Liver (tissue), 9 donors: Measurements from ENCODE around the gene RAET1E. TPM values are rescaled to one million over a fixed set of nuclear protein-coding genes. Genes with fewer than 3 reads are reported as not detected.

Experiments
- DNase-seq: peaks from one replicate; pipeline ENCODE4 v3.0.0-alpha.2; 2017; ENCODE audit warnings: low spot score
- H3K27ac ChIP-seq, 2 donors: one replicate each; pipeline ENCODE4 v1.7.0; 2013; ENCODE audit warnings: inconsistent platforms in 2 of 2, low read length in 2 of 2, control low read depth in 1 of 2, low read depth in 1 of 2, mild to moderate bottlenecking in 1 of 2
- H3K27me3 ChIP-seq, 4 donors: one replicate each; pipeline versions ENCODE4 v1.6.1 to v1.7.0; 2013; ENCODE audit warnings: low read length in 3 of 4, inconsistent platforms in 1 of 4, mild to moderate bottlenecking in 1 of 4, moderate library complexity in 1 of 4; ENCODE audit not compliant: control insufficient read depth in 4 of 4, insufficient read depth in 4 of 4
- H3K36me3 ChIP-seq, 4 donors: one replicate each; pipeline versions ENCODE4 v1.6.1 to v1.7.0; 2013; ENCODE audit warnings: low read length in 3 of 4, mild to moderate bottlenecking in 3 of 4, low read depth in 1 of 4, moderate library complexity in 1 of 4; ENCODE audit not compliant: control insufficient read depth in 4 of 4, insufficient read depth in 3 of 4
- H3K4me1 ChIP-seq, 4 donors: one replicate each; pipeline versions ENCODE4 v1.6.1 to v1.7.0; 2013; ENCODE audit warnings: low read length in 3 of 4, mild to moderate bottlenecking in 3 of 4, moderate library complexity in 1 of 4; ENCODE audit not compliant: control insufficient read depth in 4 of 4, insufficient read depth in 4 of 4
- H3K4me3 ChIP-seq, 3 donors: one replicate each; pipeline versions ENCODE4 v1.6.1 to v1.7.0; 2013; ENCODE audit warnings: low read length in 3 of 3, control low read depth in 1 of 3, low read depth in 1 of 3, mild to moderate bottlenecking in 1 of 3
- H3K9ac ChIP-seq, 2 donors: one replicate each; pipeline ENCODE4 v1.7.0; 2013; ENCODE audit warnings: low read length in 2 of 2, mild to moderate bottlenecking in 2 of 2, moderate library complexity in 2 of 2, control low read depth in 1 of 2, low read depth in 1 of 2
- H3K9me3 ChIP-seq, 4 donors: one replicate each; pipeline versions ENCODE4 v1.6.1 to v1.7.0; 2013; ENCODE audit warnings: low read length in 3 of 4; ENCODE audit not compliant: control insufficient read depth in 4 of 4
- ATF3 ChIP-seq: IDR thresholded peaks from 2 replicates; pipeline ENCODE4 v1.6.1; 2016; ENCODE audit warnings: antibody characterized with exemption
- CTCF ChIP-seq: fragments of 150-350 bp; IDR thresholded peaks from 2 replicates; pipeline ENCODE4 v1.5.1; 2017; ENCODE audit warnings: improper control_type of control experiment, low read depth, low read length; ENCODE audit not compliant: missing input control
- EGR1 ChIP-seq, 2 donors: IDR thresholded peaks; 2 replicates each; pipeline ENCODE4 v1.6.1; 2016 to 2018; ENCODE audit warnings: antibody characterized with exemption in 2 of 2, low read depth in 2 of 2
- FOXA1 ChIP-seq: IDR thresholded peaks from 2 replicates; pipeline ENCODE4 v1.6.1; 2016; ENCODE audit warnings: antibody characterized with exemption
- FOXA2 ChIP-seq: IDR thresholded peaks from 2 replicates; pipeline ENCODE4 v1.6.1; 2016; ENCODE audit warnings: antibody characterized with exemption
- GABPA ChIP-seq, 2 donors: IDR thresholded peaks in 1 of 2; conservative IDR thresholded peaks in 1 of 2; 2 replicates each; pipeline ENCODE4 v1.6.1; 2016; ENCODE audit warnings: antibody characterized with exemption in 2 of 2, mild to moderate bottlenecking in 1 of 2, moderate library complexity in 1 of 2
- HNF4A ChIP-seq, 2 donors: conservative IDR thresholded peaks; 2 replicates each; pipeline ENCODE4 v1.6.1; 2016; ENCODE audit warnings: antibody characterized with exemption in 2 of 2, mild to moderate bottlenecking in 2 of 2
- HNF4G ChIP-seq: IDR thresholded peaks from 2 replicates; pipeline ENCODE4 v1.6.1; 2016; ENCODE audit warnings: antibody characterized with exemption
- JUND ChIP-seq, 2 donors: IDR thresholded peaks; 2 replicates each; pipeline ENCODE4 v1.6.1; 2016; ENCODE audit warnings: antibody characterized with exemption in 2 of 2
- MAX ChIP-seq: IDR thresholded peaks from 2 replicates; pipeline ENCODE4 v1.6.1; 2016; ENCODE audit warnings: antibody characterized with exemption
- NR2F2 ChIP-seq: IDR thresholded peaks from 2 replicates; pipeline ENCODE4 v1.6.1; 2016; ENCODE audit warnings: antibody characterized with exemption
- RAD21 ChIP-seq, 2 donors: IDR thresholded peaks; 2 replicates each; pipeline ENCODE4 v1.6.1; 2016; ENCODE audit warnings: antibody characterized with exemption in 2 of 2, mild to moderate bottlenecking in 2 of 2
- RXRA ChIP-seq, 2 donors: IDR thresholded peaks; 2 replicates each; pipeline ENCODE4 v1.6.1; 2017 to 2018; ENCODE audit warnings: antibody characterized with exemption in 2 of 2, mild to moderate bottlenecking in 1 of 2
- SP1 ChIP-seq: IDR thresholded peaks from 2 replicates; pipeline ENCODE4 v1.6.1; 2018; ENCODE audit warnings: antibody characterized with exemption, mild to moderate bottlenecking
- TAF1 ChIP-seq: conservative IDR thresholded peaks from 2 replicates; pipeline ENCODE4 v1.6.1; 2016; ENCODE audit warnings: antibody characterized with exemption, mild to moderate bottlenecking
- YY1 ChIP-seq: IDR thresholded peaks from 2 replicates; pipeline ENCODE4 v1.6.1; 2016; ENCODE audit warnings: antibody characterized with exemption, mild to moderate bottlenecking
- whole genome bisulfite sequencing: extraction: QIAGEN DNeasy Blood & Tissue Kit; methylation state at CpG from one replicate; pipeline ENCODE4 v1.1.7; 2013; 5-methylcytosine and 5-hydroxymethylcytosine counted together
- polyA plus RNA-seq, 2 donors: library from polyadenylated mRNA; stranded (reverse) in 1 of 2; unstranded in 1 of 2; fragments of 200-250 nt in 1 of 2; fragments of >200 nt in 1 of 2; fragmentation: Nextera tagmentation in 1 of 2; extraction: Ambion mirVana in 1 of 2; gene quantifications; one replicate each; pipeline versions ENCODE4 v1.2.1 to v1.2.3, GENCODE V29; 2013 to 2015
- total RNA-seq, 2 donors: library from RNA; depleted of rRNA; stranded (reverse); fragments of >200 nt; gene quantifications; one replicate each; pipeline ENCODE4 v1.2.3, GENCODE V29; 2014
- TF ChIP-seq, protein P1 (sequence below): IDR thresholded peaks from 2 replicates; pipeline ENCODE4 v1.6.1; 2016; ENCODE audit warnings: antibody characterized with exemption, mild to moderate bottlenecking
- TF ChIP-seq, protein P2 (sequence below): IDR thresholded peaks from 2 replicates; pipeline ENCODE4 v1.6.1; 2016; ENCODE audit warnings: antibody characterized with exemption
- donor health status: healthy.
- donor health status: healthy.
- donor health status: healthy.
- donor health status: healthy.
- donor health status: healthy.

The RAET1E gene
- total and polyA plus RNA-seq, 4 donors, result not detected

DNA sequence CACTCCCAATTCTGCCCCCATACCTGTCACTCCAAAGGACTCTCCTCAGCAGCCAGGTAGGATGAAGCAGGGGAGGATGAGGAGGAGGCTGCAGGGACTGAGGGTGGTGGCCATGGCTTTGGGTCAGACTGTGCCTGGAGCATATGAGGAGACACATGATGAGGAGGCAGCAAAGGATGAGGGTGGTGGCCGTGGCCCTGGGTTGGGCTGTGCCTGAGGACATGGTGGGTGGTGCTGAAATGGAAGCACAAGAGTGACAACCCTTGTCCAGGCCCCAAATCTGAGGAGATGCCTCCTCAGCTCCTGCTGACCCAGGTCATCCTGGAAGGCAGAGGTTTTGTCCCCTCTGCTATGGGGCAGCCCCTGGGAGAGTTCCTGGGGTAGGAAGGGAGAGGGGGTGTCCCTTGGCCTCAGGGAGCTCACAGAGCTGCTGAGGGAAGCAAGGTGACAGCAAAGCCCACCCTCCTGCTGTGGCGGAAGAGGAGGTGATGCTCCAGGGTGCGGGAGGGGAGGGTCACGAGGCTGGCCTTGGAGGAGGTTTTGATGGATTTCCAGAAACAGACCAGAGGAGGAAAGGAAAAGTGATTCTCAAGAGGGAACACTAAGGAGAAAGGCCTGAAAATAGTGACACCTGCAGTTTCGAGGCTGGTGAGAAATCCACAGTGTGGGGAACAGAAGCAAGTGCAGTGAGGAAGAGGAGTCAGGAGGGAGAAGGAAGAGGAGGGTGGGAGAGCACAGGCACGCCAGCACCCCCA, 20.4 kb upstream of the RAET1E start (continued):
- TF ChIP-seq MAX (no peak), HNF4A (conservative IDR thresholded peaks at IDR 0.05) (no peak)
- TF ChIP-seq, protein P1, sequence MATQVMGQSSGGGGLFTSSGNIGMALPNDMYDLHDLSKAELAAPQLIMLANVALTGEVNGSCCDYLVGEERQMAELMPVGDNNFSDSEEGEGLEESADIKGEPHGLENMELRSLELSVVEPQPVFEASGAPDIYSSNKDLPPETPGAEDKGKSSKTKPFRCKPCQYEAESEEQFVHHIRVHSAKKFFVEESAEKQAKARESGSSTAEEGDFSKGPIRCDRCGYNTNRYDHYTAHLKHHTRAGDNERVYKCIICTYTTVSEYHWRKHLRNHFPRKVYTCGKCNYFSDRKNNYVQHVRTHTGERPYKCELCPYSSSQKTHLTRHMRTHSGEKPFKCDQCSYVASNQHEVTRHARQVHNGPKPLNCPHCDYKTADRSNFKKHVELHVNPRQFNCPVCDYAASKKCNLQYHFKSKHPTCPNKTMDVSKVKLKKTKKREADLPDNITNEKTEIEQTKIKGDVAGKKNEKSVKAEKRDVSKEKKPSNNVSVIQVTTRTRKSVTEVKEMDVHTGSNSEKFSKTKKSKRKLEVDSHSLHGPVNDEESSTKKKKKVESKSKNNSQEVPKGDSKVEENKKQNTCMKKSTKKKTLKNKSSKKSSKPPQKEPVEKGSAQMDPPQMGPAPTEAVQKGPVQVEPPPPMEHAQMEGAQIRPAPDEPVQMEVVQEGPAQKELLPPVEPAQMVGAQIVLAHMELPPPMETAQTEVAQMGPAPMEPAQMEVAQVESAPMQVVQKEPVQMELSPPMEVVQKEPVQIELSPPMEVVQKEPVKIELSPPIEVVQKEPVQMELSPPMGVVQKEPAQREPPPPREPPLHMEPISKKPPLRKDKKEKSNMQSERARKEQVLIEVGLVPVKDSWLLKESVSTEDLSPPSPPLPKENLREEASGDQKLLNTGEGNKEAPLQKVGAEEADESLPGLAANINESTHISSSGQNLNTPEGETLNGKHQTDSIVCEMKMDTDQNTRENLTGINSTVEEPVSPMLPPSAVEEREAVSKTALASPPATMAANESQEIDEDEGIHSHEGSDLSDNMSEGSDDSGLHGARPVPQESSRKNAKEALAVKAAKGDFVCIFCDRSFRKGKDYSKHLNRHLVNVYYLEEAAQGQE, result no peak

- no peaks in the 10 kb centered on the region for H3K36me3 ChIP-seq
- TF ChIP-seq HNF4G (no peak), GABPA (IDR thresholded peaks at IDR 0.05 in 1 of 2, conservative IDR thresholded peaks at IDR 0.05 in 1 of 2) (no peak), CTCF (no peak), JUND (IDR thresholded peaks at IDR 0.05) (no peak), ATF3 (no peak), SP1 (no peak), RAD21 (IDR thresholded peaks at IDR 0.05) (no peak), RXRA (IDR thresholded peaks at IDR 0.05) (no peak), MAX (no peak)
- H3K27me3 ChIP-seq, result no peaks in the 10 kb centered on the region
- H3K9ac ChIP-seq, result no peak overlapping the region
- H3K4me1 ChIP-seq, result peaks cover 0 to 3% (median 3%) of the 10 kb centered on the region in 4 donors
- no peak overlapping the region for H3K27ac ChIP-seq
- H3K4me3 ChIP-seq, result no peak overlapping the region
- DNase-seq, result no peak
- H3K9me3 ChIP-seq, result no peaks in the 10 kb centered on the region
- 97% methylated on average over 2 of the region's 2 CpGs for WGBS
Measured at GRCh38 chr6:149917679-149918078, 19.8 kb upstream of the RAET1E start.

DNA sequence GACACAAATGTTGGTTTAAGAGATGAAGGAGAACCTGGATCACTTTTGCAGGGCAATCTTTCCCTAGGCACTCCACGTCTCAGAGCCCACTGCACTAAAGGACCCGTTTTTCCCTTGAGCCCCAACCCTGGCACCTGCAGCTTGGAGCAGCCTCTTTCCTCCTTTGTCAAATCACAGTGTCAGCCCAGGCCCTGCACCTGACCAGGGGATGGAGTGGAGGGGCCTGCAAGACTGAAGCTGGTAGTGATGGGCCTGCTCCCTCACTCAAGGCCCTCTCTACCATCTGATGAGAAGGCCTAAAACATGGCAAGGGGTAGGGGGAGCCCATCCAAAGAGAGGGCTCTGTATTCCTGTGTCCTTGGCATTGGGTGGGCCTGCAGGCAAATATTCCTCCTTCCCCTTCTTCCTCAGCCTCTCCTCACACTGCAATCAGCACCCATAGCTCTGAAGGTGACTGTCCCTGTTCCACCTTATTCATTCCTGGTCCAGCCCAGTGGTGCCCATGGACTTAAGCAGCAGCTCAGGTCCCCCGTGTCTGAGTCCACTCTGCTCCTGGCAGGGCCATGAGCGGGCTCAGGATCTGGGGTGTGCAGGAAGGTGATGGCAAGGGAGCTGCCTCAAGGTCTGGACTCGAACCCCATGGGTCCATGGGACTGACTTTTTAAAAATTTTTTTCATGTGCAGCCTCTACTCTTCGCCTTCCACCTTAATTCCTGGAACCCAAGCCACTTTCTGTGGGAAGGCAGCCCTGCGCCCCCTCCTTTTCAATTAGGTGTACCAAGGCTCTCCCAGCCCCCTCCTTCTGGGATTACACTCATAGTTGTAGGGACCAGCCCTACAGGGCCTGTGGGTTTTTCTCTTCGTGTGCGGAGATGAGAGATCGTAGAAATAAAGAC, 18.3 kb upstream of the RAET1E start:
- H3K9ac ChIP-seq, result no peak overlapping the region
- DNase-seq, result no peak
- no peaks in the 10 kb centered on the region for H3K27me3 ChIP-seq
- no peaks in the 10 kb centered on the region for H3K4me1 ChIP-seq
- no peaks in the 10 kb centered on the region for H3K36me3 ChIP-seq
- H3K4me3 ChIP-seq, result no peak overlapping the region
- no peaks in the 10 kb centered on the region for H3K9me3 ChIP-seq
- WGBS, result 93% methylated on average over 10 of the region's 10 CpGs
- H3K27ac ChIP-seq, result no peak overlapping the region
- TF ChIP-seq RXRA (IDR thresholded peaks at IDR 0.05) (no peak), YY1 (no peak), SP1 (no peak), FOXA1 (no peak), FOXA2 (no peak), HNF4G (no peak), HNF4A (conservative IDR thresholded peaks at IDR 0.05) (no peak), RAD21 (IDR thresholded peaks at IDR 0.05) (no peak), TAF1 (no peak), GABPA (IDR thresholded peaks at IDR 0.05 in 1 of 2, conservative IDR thresholded peaks at IDR 0.05 in 1 of 2) (no peak), NR2F2 (no peak), EGR1 (IDR thresholded peaks at IDR 0.05; ENCODE audit: low read depth in 2 of 2) (no peak), MAX (no peak)
- TF ChIP-seq, protein P2, sequence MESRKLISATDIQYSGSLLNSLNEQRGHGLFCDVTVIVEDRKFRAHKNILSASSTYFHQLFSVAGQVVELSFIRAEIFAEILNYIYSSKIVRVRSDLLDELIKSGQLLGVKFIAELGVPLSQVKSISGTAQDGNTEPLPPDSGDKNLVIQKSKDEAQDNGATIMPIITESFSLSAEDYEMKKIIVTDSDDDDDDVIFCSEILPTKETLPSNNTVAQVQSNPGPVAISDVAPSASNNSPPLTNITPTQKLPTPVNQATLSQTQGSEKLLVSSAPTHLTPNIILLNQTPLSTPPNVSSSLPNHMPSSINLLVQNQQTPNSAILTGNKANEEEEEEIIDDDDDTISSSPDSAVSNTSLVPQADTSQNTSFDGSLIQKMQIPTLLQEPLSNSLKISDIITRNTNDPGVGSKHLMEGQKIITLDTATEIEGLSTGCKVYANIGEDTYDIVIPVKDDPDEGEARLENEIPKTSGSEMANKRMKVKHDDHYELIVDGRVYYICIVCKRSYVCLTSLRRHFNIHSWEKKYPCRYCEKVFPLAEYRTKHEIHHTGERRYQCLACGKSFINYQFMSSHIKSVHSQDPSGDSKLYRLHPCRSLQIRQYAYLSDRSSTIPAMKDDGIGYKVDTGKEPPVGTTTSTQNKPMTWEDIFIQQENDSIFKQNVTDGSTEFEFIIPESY, result no peak
